IMR-90 (cell line): ENCODE results near the gene SLC2A14.

Experiments used
- BHLHE40 ChIP-seq: fragments of 150-350 bp; IDR thresholded peaks from 2 replicates; pipeline ENCODE4 v1.6.1; 2016; ENCODE audit warnings: mild to moderate bottlenecking, low read depth, low read length
- CHD1 ChIP-seq: IDR thresholded peaks from 2 replicates; pipeline ENCODE4 v1.6.1; 2012; ENCODE audit warnings: low read depth, low read length, improper control_type of control experiment
- CTCF ChIP-seq: conservative IDR thresholded peaks from 2 replicates; pipeline ENCODE4 v1.5.1; 2012; ENCODE audit warnings: mild to moderate bottlenecking, low read depth, low read length, improper control_type of control experiment
- MAFK ChIP-seq: IDR thresholded peaks from 2 replicates; pipeline ENCODE4 v1.6.1; 2012; ENCODE audit warnings: low read depth, low read length, improper control_type of control experiment
- POLR2A ChIP-seq: IDR thresholded peaks from 2 replicates; pipeline ENCODE4 v1.6.1; 2012; ENCODE audit warnings: mild to moderate bottlenecking, low read depth, low read length
- RFX5 ChIP-seq: IDR thresholded peaks from 2 replicates; pipeline ENCODE4 v1.8.0; 2012; ENCODE audit warnings: low read depth, mild to moderate bottlenecking, low read length, moderate library complexity
- SMC3 ChIP-seq: fragments of 150-350 bp; IDR thresholded peaks from 2 replicates; pipeline ENCODE4 v1.6.1; 2016; ENCODE audit warnings: low read depth, mild to moderate bottlenecking, antibody characterized with exemption, low read length, moderate library complexity

- TF ChIP-seq CTCF (no peak), RFX5 (no peak), POLR2A (no peak), CHD1 (no peak), SMC3 (no peak), MAFK (no peak), BHLHE40 (no peak)
These were observed 12.0 kb upstream of the SLC2A14 start for GRCh38 chr12:7884689-7885088.
